Activated naive CD8-positive, alpha-beta T cell treated with anti-CD3 and anti-CD28 coated beads for 36 hours (primary cell): Measurements from ENCODE around the gene SNRPD1. TPM values are rescaled to one million over a fixed set of nuclear protein-coding genes. Genes with fewer than 3 reads are reported as not detected.
"Not testable (repeated sequence)": the region's sequence is repeated elsewhere in the genome, so short reads cannot be mapped to it uniquely, and the experiment has no call there.

Source experiments
- DNase-seq: peaks from one replicate; pipeline ENCODE4 v3.0.0; 2021
- H3K27ac Mint-ChIP-seq: one replicate; pipeline ENCODE4 v1.8.0; 2022; ENCODE audit warnings: mild to moderate bottlenecking, moderate library complexity, mixed read lengths
- H3K27me3 Mint-ChIP-seq: one replicate; pipeline ENCODE4 v1.8.0; 2022; ENCODE audit warnings: mild to moderate bottlenecking, mixed read lengths
- H3K36me3 Mint-ChIP-seq: one replicate; pipeline ENCODE4 v1.8.0; 2021; ENCODE audit warnings: mild to moderate bottlenecking, mixed read lengths
- H3K4me1 Mint-ChIP-seq: one replicate; pipeline ENCODE4 v1.8.0; 2021; ENCODE audit warnings: mixed read lengths
- H3K4me3 Mint-ChIP-seq: one replicate; pipeline ENCODE4 v1.8.0; 2022; ENCODE audit warnings: mild to moderate bottlenecking, moderate library complexity, mixed read lengths
- H3K9me3 Mint-ChIP-seq: one replicate; pipeline ENCODE4 v1.8.0; 2022; ENCODE audit warnings: mixed read lengths
- total RNA-seq, 2 experiments: library from RNA; stranded (reverse); gene quantifications; one replicate each; pipeline ENCODE4 v1.2.3, GENCODE V29; 2021

The SNRPD1 gene
- total RNA-seq, 2 experiments from 2014 or later, result 166 to 176 TPM

DNA sequence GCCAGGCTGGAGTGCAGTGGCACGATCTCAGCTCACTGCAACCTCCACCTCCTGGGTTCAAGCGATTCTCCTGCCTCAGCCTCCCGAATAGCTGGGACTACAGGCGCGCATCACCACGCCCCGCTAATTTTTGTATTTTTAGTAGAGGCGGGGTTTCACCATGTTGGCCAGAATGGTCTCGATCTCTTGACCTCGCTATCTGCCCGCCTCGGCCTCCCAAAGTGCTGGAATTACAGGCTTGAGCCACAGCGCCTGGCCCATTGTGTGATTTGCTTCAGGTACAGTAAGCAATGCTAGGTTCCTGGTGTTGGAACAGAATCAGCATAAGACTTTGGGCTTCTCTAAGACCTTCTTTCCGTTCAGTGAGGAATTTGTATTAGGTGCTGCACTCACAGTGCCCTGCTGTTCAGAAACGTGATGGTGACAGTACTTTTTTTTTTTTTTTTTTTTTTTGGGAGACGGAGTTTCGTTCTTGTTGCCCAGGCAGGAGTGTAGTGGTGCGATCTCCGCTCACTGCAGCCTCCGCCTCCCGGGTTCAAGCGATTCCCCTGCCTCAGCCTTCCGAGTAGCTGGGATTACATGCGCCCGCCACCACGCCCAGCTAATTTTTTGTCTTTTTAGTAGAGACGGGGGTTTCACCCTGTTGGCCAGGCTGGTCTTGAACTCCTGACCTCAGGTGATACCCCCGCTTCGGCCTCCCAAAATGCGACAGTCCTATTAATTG lies 551 bp upstream of the SNRPD1 start:
- DNase-seq, H3K27me3 Mint-ChIP-seq, H3K9me3 Mint-ChIP-seq: not testable (repeated sequence)
- peaks cover 33% of the 10 kb centered on the region for H3K36me3 Mint-ChIP-seq
- peaks cover 24% of the 10 kb centered on the region for H3K4me1 Mint-ChIP-seq
- H3K27ac Mint-ChIP-seq, result peak overlapping the region; percentile 100
- H3K4me3 Mint-ChIP-seq, result peak overlapping the region; percentile 100

DNA sequence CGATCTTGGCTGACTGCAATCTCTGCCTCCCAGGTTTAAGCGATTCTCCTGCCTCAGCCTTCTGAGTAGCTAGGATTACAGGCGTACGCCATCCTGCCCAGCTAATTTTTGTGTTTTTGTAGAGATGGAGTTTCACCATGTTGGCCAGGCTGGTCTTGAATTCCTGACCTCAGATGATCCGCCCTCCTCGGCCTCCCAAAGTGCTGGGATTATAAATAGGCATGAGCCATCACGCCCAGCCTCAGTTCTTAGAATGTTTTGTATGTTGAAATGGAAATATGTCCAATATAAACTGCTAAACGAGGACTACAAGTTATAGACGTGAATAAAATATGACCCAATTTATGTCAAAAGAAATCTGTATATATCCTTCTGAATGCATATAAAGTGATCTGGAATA lies 9.5 kb downstream of the SNRPD1 start:
- not testable (repeated sequence) for H3K27me3 Mint-ChIP-seq, H3K9me3 Mint-ChIP-seq, H3K4me3 Mint-ChIP-seq, H3K27ac Mint-ChIP-seq, DNase-seq
- Mint-ChIP-seq H3K4me1 (peaks cover 20% of the 10 kb centered on the region), H3K36me3 (peaks cover 43% of the 10 kb centered on the region)

DNA sequence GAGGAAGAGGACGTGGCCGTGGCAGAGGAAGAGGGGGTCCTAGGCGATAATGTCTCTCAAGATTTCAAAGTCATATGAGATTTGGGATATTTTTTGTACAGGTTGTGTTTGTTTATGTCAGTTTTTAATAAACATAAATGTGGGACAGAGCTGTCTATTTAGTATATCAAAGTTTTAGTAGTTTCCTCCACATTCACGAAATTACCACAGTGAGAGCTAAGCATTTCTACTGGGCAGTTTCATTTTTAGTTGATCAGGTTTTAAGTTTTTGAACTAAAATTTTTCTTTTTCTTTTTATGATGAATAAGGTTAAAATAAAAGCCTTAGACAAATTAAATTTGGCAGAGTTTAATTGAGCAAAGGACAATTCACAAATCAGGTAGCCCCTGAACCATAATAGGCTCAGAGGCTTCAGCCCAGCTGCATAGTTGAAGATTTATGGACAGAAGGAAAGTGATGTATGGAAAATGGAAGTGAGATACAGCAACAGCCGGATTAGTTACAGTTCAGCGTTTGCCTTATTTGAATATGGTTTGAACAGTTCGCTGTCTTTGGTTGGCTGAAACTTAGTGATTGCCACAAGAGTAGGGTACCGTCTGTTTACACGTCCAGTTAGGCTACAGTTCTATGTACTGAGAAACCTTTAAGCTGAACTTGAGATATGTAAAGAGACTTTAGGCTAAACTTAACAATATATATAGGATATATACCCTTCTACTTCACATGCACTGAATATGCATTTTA lies 17.1 kb downstream of the SNRPD1 start:
- H3K36me3 Mint-ChIP-seq, result peaks cover 47% of the 10 kb centered on the region

DNA sequence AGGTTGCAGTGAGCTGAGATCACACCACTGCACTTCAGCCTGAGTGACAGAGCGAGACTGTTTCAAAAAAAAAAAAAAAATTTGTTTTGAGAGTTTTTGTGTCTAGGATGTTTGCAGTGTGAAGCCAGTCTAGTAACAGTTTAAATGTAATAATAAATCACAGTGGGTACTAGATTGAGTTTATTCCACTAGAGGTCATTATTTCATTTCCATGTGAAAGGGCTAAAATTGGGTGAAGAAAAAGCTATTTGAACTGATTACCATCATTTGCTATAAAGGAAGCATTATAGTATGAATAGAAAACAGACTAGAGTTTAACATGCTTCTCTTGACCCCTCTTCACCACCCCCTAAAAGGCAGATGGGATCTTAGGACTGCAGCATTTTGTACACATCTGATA lies 20.3 kb downstream of the SNRPD1 start:
- Mint-ChIP-seq H3K27ac (peak overlapping the region; percentile 25), H3K4me1 (peaks cover 10% of the 10 kb centered on the region), H3K9me3 (no peaks in the 10 kb centered on the region), H3K4me3 (no peak overlapping the region), H3K27me3 (no peaks in the 10 kb centered on the region), H3K36me3 (peaks cover 43% of the 10 kb centered on the region)
- DNase-seq, result no peak

More for the DNA sequence above, 17.1 kb downstream of the SNRPD1 start:
- Mint-ChIP-seq H3K4me1 (peaks cover 11% of the 10 kb centered on the region), H3K27ac (peak overlapping the region; percentile 54), H3K27me3 (no peaks in the 10 kb centered on the region), H3K4me3 (no peak overlapping the region), H3K9me3 (no peaks in the 10 kb centered on the region)
- DNase-seq, result no peak

DNA sequence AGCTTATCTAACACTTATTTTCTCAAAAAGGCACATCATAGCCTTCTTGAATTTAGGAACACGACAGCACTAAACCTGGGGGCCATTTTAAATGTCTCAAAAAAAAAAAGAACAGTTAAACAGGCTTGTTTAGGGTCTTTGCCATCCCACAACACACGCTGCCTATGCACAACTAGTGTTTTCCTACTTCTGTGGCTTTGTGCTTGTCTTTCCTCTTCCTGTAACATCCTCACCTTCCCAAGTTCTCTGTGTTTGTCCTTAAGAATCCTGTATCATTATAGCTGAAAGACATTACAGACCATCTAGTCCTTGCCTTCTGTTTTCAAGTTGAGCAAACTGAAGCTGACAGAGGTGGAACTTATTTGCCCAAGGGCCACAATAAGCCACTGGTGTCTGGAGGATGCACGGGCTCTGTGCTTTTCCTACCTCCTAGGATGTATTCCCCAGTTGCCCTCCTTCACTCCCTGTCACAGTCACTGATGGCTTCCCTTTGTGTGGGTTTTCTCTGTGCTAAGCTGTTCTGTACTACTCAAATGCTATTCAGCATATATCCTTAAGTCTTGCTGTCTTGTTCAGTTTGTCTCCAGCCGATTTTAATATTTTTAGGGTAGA lies 22.6 kb downstream of the SNRPD1 start:
- peaks cover 32% of the 10 kb centered on the region for H3K36me3 Mint-ChIP-seq
- DNase-seq, result no peak
- no peaks in the 10 kb centered on the region for H3K9me3 Mint-ChIP-seq
- no peak overlapping the region for H3K27ac Mint-ChIP-seq
- no peaks in the 10 kb centered on the region for H3K27me3 Mint-ChIP-seq
- H3K4me1 Mint-ChIP-seq, result peaks cover 9% of the 10 kb centered on the region
- H3K4me3 Mint-ChIP-seq, result no peak overlapping the region

DNA sequence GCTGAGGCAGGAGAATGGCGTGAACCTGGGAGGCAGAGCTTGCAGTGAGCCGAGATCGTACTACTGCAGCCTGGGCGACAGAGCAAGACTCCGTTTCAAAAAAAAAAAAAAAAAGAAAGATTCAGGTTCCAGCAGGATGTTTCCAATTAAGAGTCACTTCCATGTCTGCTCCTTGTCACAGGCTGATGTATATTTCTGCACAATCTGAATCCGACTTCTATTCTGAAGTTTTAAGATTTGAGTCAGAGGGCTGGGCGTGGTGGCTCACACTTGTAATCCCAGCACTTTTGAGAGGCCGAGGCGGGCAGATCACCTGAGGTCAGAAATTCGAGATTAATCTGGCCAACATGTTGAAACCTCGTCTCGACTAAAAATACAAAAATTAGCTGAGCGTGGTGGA lies 24.7 kb downstream of the SNRPD1 start:
- no peak for DNase-seq
- H3K36me3 Mint-ChIP-seq, result peaks cover 24% of the 10 kb centered on the region
- H3K4me1 Mint-ChIP-seq, result peaks cover 9% of the 10 kb centered on the region
- H3K27me3 Mint-ChIP-seq, result no peaks in the 10 kb centered on the region
- no peak overlapping the region for H3K27ac Mint-ChIP-seq
- H3K4me3 Mint-ChIP-seq, result no peak overlapping the region
- no peaks in the 10 kb centered on the region for H3K9me3 Mint-ChIP-seq

DNA sequence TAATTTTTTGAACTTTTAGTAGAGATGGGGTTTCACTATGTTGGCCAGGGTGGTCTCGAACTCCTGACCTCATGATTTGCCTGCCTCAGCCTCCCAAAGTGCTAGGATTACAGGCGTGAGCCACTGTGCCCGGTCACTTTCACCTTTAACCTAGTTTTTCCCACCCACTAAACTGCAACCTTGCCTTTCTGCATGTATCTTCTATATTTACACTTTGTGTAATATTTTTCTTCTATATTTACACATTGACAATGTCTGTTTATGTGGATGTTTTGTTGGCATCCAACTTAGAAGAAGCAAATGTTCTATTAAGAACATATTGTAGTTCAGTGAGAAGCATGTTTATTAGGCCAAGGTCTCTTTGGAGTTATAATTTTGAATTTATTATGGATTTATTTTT lies 26.7 kb downstream of the SNRPD1 start:
- Mint-ChIP-seq H3K4me1 (peaks cover 9% of the 10 kb centered on the region), H3K4me3 (no peak overlapping the region), H3K9me3 (no peaks in the 10 kb centered on the region), H3K27me3 (no peaks in the 10 kb centered on the region), H3K36me3 (peaks cover 14% of the 10 kb centered on the region), H3K27ac (no peak overlapping the region)
- DNase-seq, result no peak

DNA sequence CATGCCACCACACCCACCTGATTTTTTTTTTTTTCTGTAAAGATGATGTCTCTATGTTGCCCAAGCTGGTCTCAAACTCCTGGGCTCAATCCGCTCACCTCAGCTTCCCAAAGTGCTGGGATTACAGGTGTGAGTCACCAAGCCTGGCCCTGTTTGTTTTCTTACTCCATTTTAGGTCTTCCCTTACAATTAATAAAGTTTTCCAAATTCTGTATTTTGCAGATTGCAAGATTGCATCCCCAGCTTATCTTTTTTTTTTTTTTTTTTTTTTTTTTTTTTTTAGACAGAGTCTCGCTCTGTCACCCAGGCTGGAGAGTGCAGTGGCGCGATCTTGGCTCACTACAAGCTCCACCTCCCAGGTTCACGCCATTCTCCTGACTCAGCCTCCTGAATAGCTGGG lies 28.3 kb downstream of the SNRPD1 start:
- not testable (repeated sequence) for H3K9me3 Mint-ChIP-seq, H3K27me3 Mint-ChIP-seq, H3K27ac Mint-ChIP-seq, H3K4me1 Mint-ChIP-seq, DNase-seq, H3K4me3 Mint-ChIP-seq
- peaks cover 11% of the 10 kb centered on the region for H3K36me3 Mint-ChIP-seq

DNA sequence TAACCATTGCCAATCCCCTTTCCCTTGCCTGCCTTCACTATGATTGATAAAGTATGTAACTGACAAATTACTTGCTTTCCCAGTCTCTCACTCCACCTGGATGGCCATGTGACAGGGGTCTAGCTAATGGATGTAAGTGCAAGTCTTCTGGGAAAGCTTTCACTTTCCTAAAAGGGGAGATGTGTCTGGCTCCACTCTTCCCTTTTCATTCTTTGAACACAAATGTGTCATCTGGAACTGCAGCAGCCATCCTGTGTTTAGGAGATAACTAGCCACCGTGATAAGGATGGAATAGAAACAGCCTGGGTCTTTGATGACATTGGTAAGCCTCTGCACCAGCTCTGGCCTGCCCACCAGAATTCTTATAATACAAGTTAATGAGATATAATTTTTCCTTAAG lies 38.2 kb downstream of the SNRPD1 start:
- H3K36me3 Mint-ChIP-seq, result peaks cover 18% of the 10 kb centered on the region
- DNase-seq, result no peak
- H3K9me3 Mint-ChIP-seq, result peaks cover 3% of the 10 kb centered on the region
- no peak overlapping the region for H3K4me3 Mint-ChIP-seq
- H3K27me3 Mint-ChIP-seq, result no peaks in the 10 kb centered on the region
- H3K4me1 Mint-ChIP-seq, result peaks cover 3% of the 10 kb centered on the region
- no peak overlapping the region for H3K27ac Mint-ChIP-seq

DNA sequence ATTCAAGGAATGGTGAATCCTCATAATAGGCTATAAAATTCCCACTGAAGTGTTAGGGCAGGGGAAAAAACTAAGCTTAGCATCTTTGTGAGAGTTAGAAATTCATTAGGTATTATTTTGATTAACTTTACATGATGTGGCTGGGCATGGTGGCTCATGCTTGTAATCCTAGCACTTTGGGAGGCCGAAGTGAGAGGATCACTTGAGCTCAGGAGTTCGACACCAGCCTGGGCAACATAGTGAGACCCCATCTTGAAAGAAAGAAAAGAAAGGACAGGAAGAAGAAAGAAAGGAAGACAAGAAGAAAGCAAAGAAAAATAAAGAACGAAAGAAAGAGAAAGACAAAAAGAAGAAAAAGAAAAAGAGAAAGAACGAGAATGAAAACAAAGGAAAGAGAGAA lies 40.0 kb downstream of the SNRPD1 start:
- Mint-ChIP-seq H3K27ac (no peak overlapping the region), H3K9me3 (peaks cover 3% of the 10 kb centered on the region), H3K4me3 (no peak overlapping the region), H3K36me3 (peaks cover 19% of the 10 kb centered on the region), H3K27me3 (no peaks in the 10 kb centered on the region), H3K4me1 (peaks cover 3% of the 10 kb centered on the region)
- no peak for DNase-seq

DNA sequence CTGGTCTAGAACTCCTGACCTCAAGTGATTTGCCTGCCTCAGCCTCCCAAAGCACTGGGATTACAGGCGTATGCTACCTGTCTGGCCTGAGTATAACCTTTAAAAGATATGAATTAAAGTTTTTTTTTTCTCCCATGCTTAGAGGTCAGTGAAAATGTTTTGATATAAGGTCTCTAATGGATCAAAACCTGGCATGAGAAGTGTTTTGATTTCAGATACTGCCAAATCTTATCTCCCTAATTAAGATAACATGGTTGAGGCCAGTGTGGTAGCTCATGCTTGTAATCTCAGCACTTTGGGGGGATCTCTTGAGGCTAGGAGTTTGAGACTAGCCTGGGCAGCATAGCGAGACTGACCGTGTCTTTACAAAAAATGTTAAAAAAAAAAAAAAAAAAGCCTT lies 41.2 kb downstream of the SNRPD1 start:
- Mint-ChIP-seq H3K27ac (no peak overlapping the region), H3K4me1 (peaks cover 3% of the 10 kb centered on the region), H3K9me3 (peaks cover 3% of the 10 kb centered on the region), H3K4me3 (no peak overlapping the region), H3K27me3 (no peaks in the 10 kb centered on the region), H3K36me3 (peaks cover 19% of the 10 kb centered on the region)
- DNase-seq, result no peak

DNA sequence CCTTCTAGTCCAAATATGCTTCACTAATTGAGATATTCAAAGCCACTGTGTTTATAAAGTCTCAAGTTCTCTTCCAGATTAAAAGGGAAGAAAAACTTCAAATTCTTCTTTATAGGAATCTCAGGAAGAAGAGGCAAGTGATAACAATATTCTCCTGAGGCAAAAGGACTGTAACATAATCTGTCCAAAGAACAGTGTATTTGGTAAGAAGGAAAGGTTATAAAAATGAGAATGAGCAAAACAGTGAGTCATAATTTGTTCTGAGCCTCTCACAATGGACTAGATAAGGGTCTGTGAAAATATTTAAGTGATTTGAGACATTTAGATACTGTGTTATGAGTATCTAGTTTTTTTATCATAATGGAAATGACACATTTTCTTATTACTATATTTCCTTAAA lies 44.3 kb downstream of the SNRPD1 start:
- Mint-ChIP-seq H3K27ac (no peak overlapping the region), H3K9me3 (peaks cover 3% of the 10 kb centered on the region), H3K4me1 (peaks cover 3% of the 10 kb centered on the region), H3K36me3 (peaks cover 19% of the 10 kb centered on the region), H3K27me3 (no peaks in the 10 kb centered on the region), H3K4me3 (no peak overlapping the region)
- DNase-seq, result no peak

DNA sequence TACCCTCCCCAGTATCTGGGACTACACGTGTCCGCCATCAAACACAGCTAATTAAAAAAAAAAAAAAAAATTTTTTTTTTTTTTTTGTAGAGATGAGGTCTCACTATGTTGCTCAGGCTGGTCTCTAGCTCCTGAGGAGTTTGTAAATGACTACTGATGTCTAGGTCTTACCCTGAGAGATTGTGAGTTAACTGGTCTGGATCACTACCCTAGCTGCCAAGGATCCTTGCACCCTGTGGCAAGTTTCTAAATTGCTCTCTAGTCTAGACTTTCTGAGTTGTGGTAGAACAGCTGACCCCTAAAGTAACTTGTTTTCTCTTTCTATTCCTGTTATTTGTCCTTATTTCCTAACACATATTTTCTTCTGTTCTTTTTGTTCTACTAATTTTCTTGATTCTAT lies 48.0 kb downstream of the SNRPD1 start:
- Mint-ChIP-seq H3K36me3 (peaks cover 4% of the 10 kb centered on the region), H3K27ac (no peak overlapping the region), H3K9me3 (no peaks in the 10 kb centered on the region), H3K4me1 (no peaks in the 10 kb centered on the region), H3K27me3 (no peaks in the 10 kb centered on the region), H3K4me3 (no peak overlapping the region)
- no peak for DNase-seq

DNA sequence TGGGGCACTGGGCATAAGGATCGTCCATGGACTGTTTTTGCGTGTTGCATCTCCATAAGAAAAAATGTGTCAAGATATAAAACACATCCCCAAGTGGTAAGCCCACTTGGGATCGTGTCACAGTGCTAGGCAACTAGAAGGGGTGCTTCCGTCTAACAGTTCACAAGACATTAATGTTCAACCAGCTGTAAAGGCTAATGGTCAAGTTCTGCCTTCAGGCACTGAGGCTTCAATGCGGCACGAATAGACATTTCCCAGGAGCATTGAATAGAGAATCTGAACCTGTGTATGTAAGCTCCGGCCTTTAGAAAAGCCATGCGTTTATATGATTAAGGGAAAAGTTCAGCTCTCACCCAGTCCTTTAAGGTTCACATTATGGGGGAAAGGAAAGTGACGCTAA lies 50.5 kb downstream of the SNRPD1 start:
- H3K27me3 Mint-ChIP-seq, result no peaks in the 10 kb centered on the region
- no peaks in the 10 kb centered on the region for H3K4me1 Mint-ChIP-seq
- no peak overlapping the region for H3K4me3 Mint-ChIP-seq
- H3K36me3 Mint-ChIP-seq, result peaks cover 3% of the 10 kb centered on the region
- no peak for DNase-seq
- H3K27ac Mint-ChIP-seq, result no peak overlapping the region
- no peaks in the 10 kb centered on the region for H3K9me3 Mint-ChIP-seq

DNA sequence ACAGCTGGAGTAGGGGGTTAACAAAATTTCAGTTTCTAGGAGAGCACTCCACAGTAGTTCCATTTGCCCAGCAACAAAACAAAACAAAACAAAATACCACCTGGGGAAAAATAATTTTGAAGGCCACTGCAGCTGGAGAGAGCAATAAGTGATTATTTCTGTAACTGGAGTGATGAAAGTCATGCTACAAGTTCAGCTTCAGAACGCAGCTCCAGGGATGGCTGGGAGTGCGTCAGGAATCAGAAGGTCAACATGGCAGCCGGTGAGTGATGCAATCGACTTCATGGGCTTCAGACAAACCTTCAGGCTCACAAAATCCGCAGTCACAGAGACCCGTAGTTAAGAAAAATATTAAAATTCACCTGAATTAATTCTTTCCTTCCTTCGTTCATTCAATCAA lies 51.5 kb downstream of the SNRPD1 start:
- Mint-ChIP-seq H3K27me3 (no peaks in the 10 kb centered on the region), H3K4me1 (no peaks in the 10 kb centered on the region), H3K36me3 (peaks cover 3% of the 10 kb centered on the region), H3K27ac (no peak overlapping the region), H3K9me3 (no peaks in the 10 kb centered on the region), H3K4me3 (no peak overlapping the region)
- no peak for DNase-seq
